Central memory CD8-positive, alpha-beta T cell (primary cell): ENCODE results near the gene PMIS2.

ENCODE experiments used
- ATAC-seq: fragments of 150-1000 bp; cut with Tn5 transposase; replicated peaks from 2 replicates; pipeline ENCODE4 v1.10.0; 2022; ENCODE audit warnings: mild to moderate bottlenecking, moderate FRiP score, moderate number of reproducible peaks; ENCODE audit not compliant: poor library complexity, severe bottlenecking; ENCODE audit errors: extremely low read depth
- DNase-seq, 2 donors: peaks; one replicate each; pipeline ENCODE4 v3.0.0; 2021; ENCODE audit warnings: low spot score in 2 of 2
- H3K27ac Mint-ChIP-seq: one replicate; pipeline ENCODE4 v1.8.0; 2022; ENCODE audit warnings: low read depth, mild to moderate bottlenecking, moderate library complexity, mixed read lengths
- H3K27me3 Mint-ChIP-seq: one replicate; pipeline ENCODE4 v1.8.0; 2022; ENCODE audit warnings: mixed read lengths
- H3K36me3 Mint-ChIP-seq: one replicate; pipeline ENCODE4 v1.8.0; 2022; ENCODE audit warnings: mild to moderate bottlenecking, moderate library complexity, mixed read lengths; ENCODE audit not compliant: insufficient read depth
- H3K4me1 Mint-ChIP-seq: one replicate; pipeline ENCODE4 v1.8.0; 2022; ENCODE audit warnings: mixed read lengths
- H3K4me3 Mint-ChIP-seq: one replicate; pipeline ENCODE4 v1.8.0; 2022; ENCODE audit warnings: mild to moderate bottlenecking, moderate library complexity, mixed read lengths
- H3K9me3 Mint-ChIP-seq: one replicate; pipeline ENCODE4 v1.8.0; 2022; ENCODE audit warnings: mixed read lengths

The PMIS2 gene

DNA sequence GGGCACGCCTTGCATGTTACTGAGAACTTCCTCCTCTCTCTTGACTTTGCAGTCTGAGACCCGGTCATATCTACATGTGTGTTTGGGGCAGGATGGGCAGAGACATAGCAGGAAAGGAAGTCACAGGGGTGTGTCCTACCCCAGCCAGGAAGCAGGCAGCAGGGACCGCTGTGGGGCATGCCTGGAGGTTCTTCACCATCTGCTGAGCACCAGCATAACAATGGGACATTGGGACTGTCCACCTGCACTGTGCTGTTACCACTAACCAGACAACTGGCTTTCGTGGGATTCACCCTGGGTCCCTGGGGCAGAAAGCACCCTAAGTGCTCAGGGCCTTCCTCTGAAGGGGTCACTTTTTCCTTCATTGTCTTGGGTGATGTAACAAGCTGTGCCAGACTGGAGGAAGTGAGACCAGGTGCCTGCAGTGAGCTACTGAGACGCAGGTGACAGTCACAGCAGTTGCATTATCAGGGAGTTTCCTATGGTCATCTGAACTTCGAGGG, 23.9 kb downstream of the PMIS2 start:
- no peak for DNase-seq

DNA sequence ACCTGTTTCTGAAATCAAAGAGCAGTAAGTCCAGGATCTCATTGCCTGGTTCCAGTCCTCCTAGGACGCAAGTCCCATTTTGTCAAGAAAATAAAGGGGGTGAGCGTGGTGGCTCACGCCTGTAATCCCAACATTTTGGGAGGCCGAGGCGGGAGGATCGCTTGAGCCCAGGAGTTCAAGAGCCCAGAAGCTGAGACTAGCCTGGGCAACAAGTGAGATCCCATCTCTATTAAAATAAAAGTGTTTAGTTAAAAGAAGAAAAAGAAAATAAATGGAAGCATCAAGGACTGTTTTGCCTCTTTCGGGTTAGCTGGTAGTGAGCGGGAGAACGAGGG, 26.2 kb downstream of the PMIS2 start:
- no peak for DNase-seq
- peaks cover 8% of the 10 kb centered on the region for H3K9me3 Mint-ChIP-seq

More for the DNA sequence above, 23.9 kb downstream of the PMIS2 start:
- Mint-ChIP-seq H3K9me3 (peaks cover 8% of the 10 kb centered on the region), H3K27me3 (no peaks in the 10 kb centered on the region), H3K27ac (no peak overlapping the region), H3K4me1 (peaks cover 16% of the 10 kb centered on the region), H3K4me3 (no peak overlapping the region), H3K36me3 (peaks cover 17% of the 10 kb centered on the region)
- no peak for ATAC-seq

GRCh38 chr19:35612559-35613321, 26.8 kb downstream of the PMIS2 start, which contains the start of gene HAUS5:
Gene HAUS5, plus strand, starts transcription at chr19:35612735. Its CDS starts 60 bp downstream, at chr19:35612795.
- ATAC-seq (peak; percentile 94), DNase-seq (peak; percentile 93 to 96)
- Mint-ChIP-seq H3K27ac (peak within 1 kb of the TSS; percentile 92), H3K27me3 (no peaks in the 10 kb centered on the region), H3K4me1 (peaks cover 16% of the 10 kb centered on the region), H3K9me3 (peaks cover 8% of the 10 kb centered on the region), H3K4me3 (peak within 1 kb of the TSS; percentile 85), H3K36me3 (peaks cover 17% of the 10 kb centered on the region)

More for the DNA sequence above, 26.2 kb downstream of the PMIS2 start:
- peak overlapping the region; percentile 85 for H3K4me3 Mint-ChIP-seq
- H3K27me3 Mint-ChIP-seq, result no peaks in the 10 kb centered on the region
- H3K27ac Mint-ChIP-seq, result peak overlapping the region; percentile 92
- peaks cover 17% of the 10 kb centered on the region for H3K36me3 Mint-ChIP-seq
- no peak for ATAC-seq
- H3K4me1 Mint-ChIP-seq, result peaks cover 16% of the 10 kb centered on the region

DNA sequence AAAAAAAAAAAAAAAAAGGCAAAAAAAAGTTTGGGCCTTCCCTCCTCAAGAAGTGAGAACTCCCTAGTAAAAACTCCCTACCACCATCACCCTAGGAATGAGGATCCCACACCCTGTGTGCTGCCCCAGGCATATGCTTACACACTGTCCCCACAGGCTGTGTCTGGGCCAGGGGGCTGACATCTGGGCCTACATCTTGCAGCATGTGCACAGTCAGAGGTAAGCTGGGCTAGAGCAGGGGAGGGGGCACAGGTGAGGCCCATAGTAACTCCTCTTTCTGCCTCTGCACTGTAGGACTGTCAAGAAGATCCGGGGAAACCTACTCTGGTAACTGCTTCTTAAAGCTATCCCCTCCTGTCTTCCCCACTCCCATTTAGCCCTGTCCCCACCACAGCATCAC, 27.6 kb downstream of the PMIS2 start:
- peaks cover 18% of the 10 kb centered on the region for H3K36me3 Mint-ChIP-seq
- H3K9me3 Mint-ChIP-seq, result peaks cover 3% of the 10 kb centered on the region
- peak overlapping the region; percentile 85 for H3K4me3 Mint-ChIP-seq
- H3K27ac Mint-ChIP-seq, result peak overlapping the region; percentile 32
- no peaks in the 10 kb centered on the region for H3K27me3 Mint-ChIP-seq
- DNase-seq, result no peak
- H3K4me1 Mint-ChIP-seq, result peaks cover 12% of the 10 kb centered on the region
- no peak for ATAC-seq

GRCh38 chr19:35615036-35615435, 29.1 kb downstream of the PMIS2 start:
- Mint-ChIP-seq H3K4me3 (no peak overlapping the region), H3K36me3 (peaks cover 16% of the 10 kb centered on the region), H3K27ac (no peak overlapping the region), H3K27me3 (no peaks in the 10 kb centered on the region), H3K9me3 (no peaks in the 10 kb centered on the region), H3K4me1 (peaks cover 9% of the 10 kb centered on the region)
- no peak for ATAC-seq
- DNase-seq, result no peak

DNA sequence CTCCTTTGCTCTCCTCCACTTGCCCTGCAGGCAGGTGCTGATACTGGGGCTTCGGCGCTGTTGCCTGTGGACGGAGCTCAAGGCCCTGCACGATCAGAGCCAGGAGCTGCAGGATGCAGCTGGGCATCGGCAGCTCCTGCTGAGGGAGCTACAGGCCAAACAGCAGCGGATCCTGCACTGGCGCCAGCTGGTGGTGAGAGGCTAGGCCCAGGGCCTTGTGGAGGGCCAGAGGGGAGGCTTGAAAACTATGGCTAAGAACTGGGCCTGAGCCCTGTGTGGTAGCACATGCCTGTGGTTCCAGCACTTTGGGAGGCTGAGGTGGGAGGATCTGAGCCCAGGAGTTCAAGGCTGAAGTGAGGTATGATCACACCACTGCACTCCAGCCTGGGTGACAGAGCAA, 32.9 kb downstream of the PMIS2 start:
- Mint-ChIP-seq H3K4me3 (no peak overlapping the region), H3K4me1 (no peaks in the 10 kb centered on the region), H3K27me3 (no peaks in the 10 kb centered on the region), H3K27ac (no peak overlapping the region), H3K9me3 (no peaks in the 10 kb centered on the region), H3K36me3 (peaks cover 7% of the 10 kb centered on the region)
- ATAC-seq (no peak), DNase-seq (no peak)

DNA sequence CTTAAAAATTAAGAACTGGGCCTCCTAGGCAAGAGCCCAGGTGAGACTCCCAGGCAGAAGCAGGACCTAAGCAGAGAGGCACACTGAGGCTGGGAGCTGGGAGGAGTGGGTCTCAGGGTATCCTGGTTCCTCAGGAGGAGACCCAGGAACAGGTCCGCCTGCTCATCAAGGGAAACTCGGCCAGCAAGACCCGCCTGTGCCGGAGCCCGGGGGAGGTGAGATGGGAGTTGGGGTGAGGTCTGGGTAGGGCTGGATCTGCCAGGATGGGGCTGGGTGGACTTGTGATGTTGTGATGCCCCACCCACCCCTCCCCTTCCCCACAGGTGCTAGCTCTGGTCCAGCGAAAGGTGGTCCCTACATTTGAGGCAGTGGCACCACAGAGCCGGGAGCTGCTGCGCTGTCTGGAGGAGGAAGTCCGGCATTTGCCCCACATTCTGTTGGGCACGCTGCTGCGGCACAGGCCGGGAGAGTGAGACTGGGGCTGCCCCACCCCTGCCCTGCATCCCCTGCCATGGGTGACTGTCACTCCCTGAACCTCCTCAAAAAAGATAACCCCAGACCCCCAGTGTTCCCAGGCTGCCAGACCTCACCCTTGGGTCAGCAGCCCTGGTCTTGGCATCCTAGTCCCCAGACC, 33.4 kb downstream of the PMIS2 start:
- DNase-seq (no peak), ATAC-seq (no peak)
- Mint-ChIP-seq H3K36me3 (peaks cover 6% of the 10 kb centered on the region), H3K4me1 (no peaks in the 10 kb centered on the region), H3K4me3 (no peak overlapping the region), H3K27me3 (no peaks in the 10 kb centered on the region), H3K9me3 (no peaks in the 10 kb centered on the region), H3K27ac (no peak overlapping the region)

DNA sequence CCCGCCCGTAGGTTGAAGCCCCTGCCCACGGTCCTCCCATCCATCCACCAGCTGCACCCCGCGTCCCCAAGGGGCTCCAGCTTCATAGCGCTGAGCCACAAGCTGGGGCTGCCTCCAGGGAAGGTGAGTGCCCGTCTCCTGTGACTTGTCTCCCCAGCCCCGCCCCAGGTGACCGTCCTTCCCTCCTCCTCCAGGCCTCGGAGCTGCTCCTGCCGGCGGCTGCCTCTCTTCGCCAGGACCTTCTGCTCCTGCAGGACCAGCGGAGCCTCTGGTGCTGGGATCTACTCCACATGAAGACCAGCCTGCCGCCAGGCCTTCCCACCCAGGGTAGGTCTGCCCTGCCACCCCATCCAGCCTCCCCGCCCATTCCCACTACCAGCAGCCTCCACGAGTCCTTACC, 34.0 kb downstream of the PMIS2 start:
- no peak overlapping the region for H3K4me3 Mint-ChIP-seq
- H3K27ac Mint-ChIP-seq, result no peak overlapping the region
- no peaks in the 10 kb centered on the region for H3K27me3 Mint-ChIP-seq
- peaks cover 5% of the 10 kb centered on the region for H3K36me3 Mint-ChIP-seq
- no peaks in the 10 kb centered on the region for H3K9me3 Mint-ChIP-seq
- H3K4me1 Mint-ChIP-seq, result no peaks in the 10 kb centered on the region
- no peak for DNase-seq
- no peak for ATAC-seq

- Mint-ChIP-seq H3K27ac (no peak overlapping the region), H3K4me3 (no peak overlapping the region), H3K4me1 (no peaks in the 10 kb centered on the region), H3K27me3 (no peaks in the 10 kb centered on the region), H3K36me3 (peaks cover 5% of the 10 kb centered on the region), H3K9me3 (no peaks in the 10 kb centered on the region)
- ATAC-seq, result no peak
- DNase-seq, result no peak
These were observed 35.7 kb downstream of the PMIS2 start for GRCh38 chr19:35621708-35622107.

- Mint-ChIP-seq H3K36me3 (peaks cover 5% of the 10 kb centered on the region), H3K4me1 (no peaks in the 10 kb centered on the region)
These were observed 36.8 kb downstream of the PMIS2 start for GRCh38 chr19:35622750-35623149.

DNA sequence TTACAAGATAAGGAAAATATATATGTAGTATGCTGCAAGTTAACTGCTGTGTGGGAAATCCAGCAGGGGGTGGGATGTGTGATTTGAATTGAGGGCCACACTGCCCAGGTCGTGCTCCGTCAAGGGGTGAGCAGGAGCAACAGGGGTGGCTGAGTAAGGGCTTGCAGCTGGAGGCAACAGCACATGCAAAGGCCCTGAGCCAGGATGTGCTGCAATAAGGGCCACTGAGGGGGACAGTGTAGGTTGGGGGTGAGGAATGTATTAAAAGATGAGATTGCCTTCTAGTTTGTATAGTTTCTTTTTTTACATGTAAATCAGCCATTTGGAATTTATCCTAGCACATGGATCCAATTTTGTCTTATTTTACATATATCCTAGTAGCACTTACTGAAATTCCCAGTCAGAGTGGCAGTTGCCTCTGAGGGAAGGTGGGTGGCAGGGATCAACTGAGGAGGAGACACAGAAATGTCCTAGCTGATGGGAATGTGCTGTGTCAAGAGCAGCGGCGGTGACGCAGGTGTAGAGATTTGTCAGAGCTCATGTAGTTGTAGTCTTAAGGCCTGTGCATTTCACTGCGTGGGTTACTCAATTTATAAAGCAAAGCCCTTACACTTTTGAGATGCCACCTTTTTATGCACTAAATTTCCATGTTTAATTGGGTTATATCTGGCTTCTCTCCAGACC, 37.5 kb downstream of the PMIS2 start:
- Mint-ChIP-seq H3K36me3 (peaks cover 6% of the 10 kb centered on the region), H3K27me3 (no peaks in the 10 kb centered on the region), H3K27ac (no peak overlapping the region), H3K4me3 (no peak overlapping the region), H3K4me1 (peaks cover 6% of the 10 kb centered on the region), H3K9me3 (no peaks in the 10 kb centered on the region)
- ATAC-seq, result no peak
- no peak for DNase-seq

More at GRCh38 chr19:35622750-35623149, 36.8 kb downstream of the PMIS2 start:
- H3K9me3 Mint-ChIP-seq, result no peaks in the 10 kb centered on the region
- H3K27ac Mint-ChIP-seq, result no peak overlapping the region
- H3K4me3 Mint-ChIP-seq, result no peak overlapping the region
- DNase-seq (no peak), ATAC-seq (no peak)
- no peaks in the 10 kb centered on the region for H3K27me3 Mint-ChIP-seq

GRCh38 chr19:35628264-35628564, 42.2 kb downstream of the PMIS2 start:
- Mint-ChIP-seq H3K27me3 (no peaks in the 10 kb centered on the region), H3K27ac (peak overlapping the region; percentile 94), H3K9me3 (no peaks in the 10 kb centered on the region), H3K4me3 (peak overlapping the region; percentile 88), H3K4me1 (peaks cover 36% of the 10 kb centered on the region), H3K36me3 (peaks cover 25% of the 10 kb centered on the region)
- DNase-seq, result no peak
- peak; percentile 5 for ATAC-seq
